PFSK-1 (cell line): ENCODE measurements around the gene JAKMIP1.

Experiments used
- FOXP2 ChIP-seq: optimal IDR thresholded peaks from 2 replicates; pipeline ENCODE3; 2011; ENCODE audit warnings: borderline replicate concordance, control low read depth, inconsistent platforms; ENCODE audit not compliant: insufficient read depth; ENCODE audit errors: extremely low read length, extremely low read depth
- POLR2AphosphoS5 ChIP-seq: IDR thresholded peaks from 2 replicates; pipeline ENCODE4 v1.6.1; 2012; ENCODE audit warnings: low read depth, mild to moderate bottlenecking, control low read depth, low read length, moderate library complexity
- SIN3A ChIP-seq: IDR thresholded peaks from 2 replicates; pipeline ENCODE4 v1.6.1; 2012; ENCODE audit warnings: mild to moderate bottlenecking, low read length, moderate library complexity, borderline replicate concordance; ENCODE audit not compliant: insufficient read depth
- TAF1 ChIP-seq: IDR thresholded peaks from 2 replicates; pipeline ENCODE4 v1.6.1; 2012; ENCODE audit warnings: low read length, control low read depth, borderline replicate concordance; ENCODE audit not compliant: insufficient read depth
- TF ChIP-seq, protein P1 (sequence below), 2 experiments: IDR thresholded peaks; 2 replicates each; pipeline versions ENCODE4 v1.6.1 to v1.8.0; 2011 to 2012; ENCODE audit warnings: low read depth in 2 of 2, low read length in 2 of 2, control low read depth in 1 of 2, inconsistent platforms in 1 of 2, mild to moderate bottlenecking in 1 of 2, moderate library complexity in 1 of 2; ENCODE audit not compliant: insufficient read depth in 1 of 2

Gene JAKMIP1

DNA sequence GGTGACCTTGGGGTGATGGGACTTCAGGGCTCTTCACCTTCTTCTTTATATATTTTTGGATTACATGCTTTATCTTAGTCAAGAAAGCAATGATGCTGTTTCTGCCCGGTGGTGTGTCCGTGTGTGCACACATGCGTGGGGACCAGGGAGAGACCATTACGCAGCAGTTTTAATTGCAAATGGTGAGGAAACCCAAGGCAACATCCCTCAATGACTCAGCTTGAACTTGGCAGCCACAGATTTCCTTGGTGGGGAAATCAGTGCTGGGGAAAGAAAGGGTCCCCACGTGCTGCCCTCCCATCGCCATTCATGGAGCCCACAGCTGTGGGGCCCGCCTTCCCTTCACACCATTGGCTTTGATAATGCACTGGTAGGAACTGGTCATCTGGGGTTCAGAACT is 136.0 kb downstream of the JAKMIP1 start:
- TF ChIP-seq SIN3A, result no peak
- TF ChIP-seq POLR2AphosphoS5, result no peak
- TF ChIP-seq, protein P1, sequence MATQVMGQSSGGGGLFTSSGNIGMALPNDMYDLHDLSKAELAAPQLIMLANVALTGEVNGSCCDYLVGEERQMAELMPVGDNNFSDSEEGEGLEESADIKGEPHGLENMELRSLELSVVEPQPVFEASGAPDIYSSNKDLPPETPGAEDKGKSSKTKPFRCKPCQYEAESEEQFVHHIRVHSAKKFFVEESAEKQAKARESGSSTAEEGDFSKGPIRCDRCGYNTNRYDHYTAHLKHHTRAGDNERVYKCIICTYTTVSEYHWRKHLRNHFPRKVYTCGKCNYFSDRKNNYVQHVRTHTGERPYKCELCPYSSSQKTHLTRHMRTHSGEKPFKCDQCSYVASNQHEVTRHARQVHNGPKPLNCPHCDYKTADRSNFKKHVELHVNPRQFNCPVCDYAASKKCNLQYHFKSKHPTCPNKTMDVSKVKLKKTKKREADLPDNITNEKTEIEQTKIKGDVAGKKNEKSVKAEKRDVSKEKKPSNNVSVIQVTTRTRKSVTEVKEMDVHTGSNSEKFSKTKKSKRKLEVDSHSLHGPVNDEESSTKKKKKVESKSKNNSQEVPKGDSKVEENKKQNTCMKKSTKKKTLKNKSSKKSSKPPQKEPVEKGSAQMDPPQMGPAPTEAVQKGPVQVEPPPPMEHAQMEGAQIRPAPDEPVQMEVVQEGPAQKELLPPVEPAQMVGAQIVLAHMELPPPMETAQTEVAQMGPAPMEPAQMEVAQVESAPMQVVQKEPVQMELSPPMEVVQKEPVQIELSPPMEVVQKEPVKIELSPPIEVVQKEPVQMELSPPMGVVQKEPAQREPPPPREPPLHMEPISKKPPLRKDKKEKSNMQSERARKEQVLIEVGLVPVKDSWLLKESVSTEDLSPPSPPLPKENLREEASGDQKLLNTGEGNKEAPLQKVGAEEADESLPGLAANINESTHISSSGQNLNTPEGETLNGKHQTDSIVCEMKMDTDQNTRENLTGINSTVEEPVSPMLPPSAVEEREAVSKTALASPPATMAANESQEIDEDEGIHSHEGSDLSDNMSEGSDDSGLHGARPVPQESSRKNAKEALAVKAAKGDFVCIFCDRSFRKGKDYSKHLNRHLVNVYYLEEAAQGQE (IDR thresholded peaks at IDR 0.05; ENCODE audit: insufficient read depth in 1 of 2, low read depth in 2 of 2, low read length in 2 of 2), result no peak
- no peak for TF ChIP-seq FOXP2
- TF ChIP-seq TAF1, result no peak

DNA sequence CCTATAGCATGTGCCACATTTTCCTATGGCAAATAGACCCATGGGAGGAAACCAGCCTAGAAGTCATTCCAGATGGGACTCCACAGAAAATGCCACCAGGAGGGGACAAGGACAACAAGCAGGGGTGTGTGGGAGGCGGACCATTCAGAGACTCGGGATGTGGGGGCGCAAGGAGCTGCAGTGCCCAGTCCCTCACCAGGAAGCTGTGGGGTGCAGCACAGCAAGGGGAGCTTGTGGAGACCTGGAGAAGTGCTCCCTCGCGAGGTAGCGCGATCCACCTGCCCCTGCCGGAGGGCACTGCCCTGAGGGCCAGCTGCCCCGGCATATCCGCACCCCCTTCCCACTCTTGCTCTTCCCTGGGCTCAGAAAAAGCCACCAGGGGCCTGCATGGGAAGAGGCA is 136.7 kb downstream of the JAKMIP1 start:
- TF ChIP-seq TAF1, result no peak
- TF ChIP-seq, protein P1 (IDR thresholded peaks at IDR 0.05; ENCODE audit: insufficient read depth in 1 of 2, low read depth in 2 of 2, low read length in 2 of 2), result no peak
- TF ChIP-seq FOXP2, result no peak

DNA sequence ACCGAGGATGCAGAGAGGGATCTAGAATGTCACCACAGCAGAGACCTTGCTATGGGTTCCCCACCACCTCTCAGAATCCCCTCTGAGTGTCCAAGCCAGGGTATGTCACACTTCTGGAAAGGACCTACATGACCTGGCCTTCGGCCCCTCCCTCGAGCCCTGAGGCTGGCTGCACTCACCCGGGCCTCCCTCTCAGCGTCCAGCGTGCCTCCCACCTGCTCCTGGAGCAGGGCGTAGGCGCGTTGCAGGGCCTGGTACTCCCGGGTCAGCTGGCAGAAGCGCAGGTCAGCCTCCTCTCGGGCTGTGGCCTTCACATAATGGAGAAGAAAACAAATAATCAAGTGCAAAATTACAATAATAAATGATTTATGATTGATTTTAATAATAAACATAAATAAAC is 138.2 kb downstream of the JAKMIP1 start:
- TF ChIP-seq FOXP2 (no peak), POLR2AphosphoS5 (no peak), SIN3A (no peak), TAF1 (no peak)
- TF ChIP-seq, protein P1 (IDR thresholded peaks at IDR 0.05; ENCODE audit: insufficient read depth in 1 of 2, low read depth in 2 of 2, low read length in 2 of 2), result no peak

DNA sequence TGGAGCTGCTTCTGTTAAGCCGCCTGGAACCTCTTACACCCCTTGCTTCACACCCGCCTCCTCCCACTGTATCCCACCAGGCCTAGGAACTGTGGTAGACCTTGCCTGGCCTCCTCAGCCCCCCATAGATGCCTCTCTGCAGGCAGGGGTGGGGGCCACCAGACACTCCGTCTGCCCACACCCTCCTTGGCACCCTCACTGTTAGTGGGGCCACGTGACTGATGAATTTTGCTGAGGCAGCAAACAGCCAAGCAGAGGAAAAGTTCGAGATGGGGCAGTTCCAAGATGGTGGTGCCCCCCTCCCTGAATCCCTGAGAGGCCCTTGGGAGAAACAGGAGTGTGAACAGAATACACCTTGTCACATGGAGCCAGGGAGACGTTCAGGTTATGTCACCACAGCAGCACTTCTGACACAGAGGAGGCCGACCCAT is 141.0 kb downstream of the JAKMIP1 start:
- TF ChIP-seq TAF1, result no peak
- TF ChIP-seq FOXP2, result no peak
- TF ChIP-seq SIN3A, result no peak
- no peak for TF ChIP-seq POLR2AphosphoS5
- TF ChIP-seq, protein P1 (IDR thresholded peaks at IDR 0.05; ENCODE audit: insufficient read depth in 1 of 2, low read depth in 2 of 2, low read length in 2 of 2), result no peak
